ENCODE results near the gene FOXP1.

DNA sequence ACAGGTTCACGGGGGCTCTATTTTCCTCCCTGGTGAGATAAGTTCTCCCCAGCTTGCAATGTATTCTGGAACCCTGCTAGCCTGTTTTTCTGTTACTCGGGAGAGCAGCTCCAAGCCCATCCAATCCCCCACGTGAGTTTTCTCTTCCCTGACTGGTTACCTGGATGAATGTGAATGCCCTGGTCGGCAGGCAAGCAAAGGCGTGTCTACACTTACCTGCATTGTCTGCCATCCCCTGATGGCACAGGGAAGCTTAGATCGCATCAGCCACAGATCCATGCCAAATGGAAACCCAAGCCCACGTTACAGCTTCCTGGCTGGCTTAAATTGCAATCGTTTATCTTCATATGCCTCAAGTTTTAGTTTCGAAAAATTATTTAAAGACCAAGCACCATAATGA lies 149.9 kb downstream of the FOXP1 start:
- TF ChIP-seq, protein P1, sequence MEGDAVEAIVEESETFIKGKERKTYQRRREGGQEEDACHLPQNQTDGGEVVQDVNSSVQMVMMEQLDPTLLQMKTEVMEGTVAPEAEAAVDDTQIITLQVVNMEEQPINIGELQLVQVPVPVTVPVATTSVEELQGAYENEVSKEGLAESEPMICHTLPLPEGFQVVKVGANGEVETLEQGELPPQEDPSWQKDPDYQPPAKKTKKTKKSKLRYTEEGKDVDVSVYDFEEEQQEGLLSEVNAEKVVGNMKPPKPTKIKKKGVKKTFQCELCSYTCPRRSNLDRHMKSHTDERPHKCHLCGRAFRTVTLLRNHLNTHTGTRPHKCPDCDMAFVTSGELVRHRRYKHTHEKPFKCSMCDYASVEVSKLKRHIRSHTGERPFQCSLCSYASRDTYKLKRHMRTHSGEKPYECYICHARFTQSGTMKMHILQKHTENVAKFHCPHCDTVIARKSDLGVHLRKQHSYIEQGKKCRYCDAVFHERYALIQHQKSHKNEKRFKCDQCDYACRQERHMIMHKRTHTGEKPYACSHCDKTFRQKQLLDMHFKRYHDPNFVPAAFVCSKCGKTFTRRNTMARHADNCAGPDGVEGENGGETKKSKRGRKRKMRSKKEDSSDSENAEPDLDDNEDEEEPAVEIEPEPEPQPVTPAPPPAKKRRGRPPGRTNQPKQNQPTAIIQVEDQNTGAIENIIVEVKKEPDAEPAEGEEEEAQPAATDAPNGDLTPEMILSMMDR (IDR thresholded peaks at IDR 0.05), result no peak
- no peak for TF ChIP-seq POLR2A (IDR thresholded peaks at IDR 0.05)
- TF ChIP-seq EP300 (IDR thresholded peaks at IDR 0.05), result no peak
- TF ChIP-seq POLR2AphosphoS5 (IDR thresholded peaks at IDR 0.05), result no peak
